Keratinocyte (primary cell): ENCODE results near the gene SHROOM1. TPM values are rescaled to one million over a fixed set of nuclear protein-coding genes. Genes with fewer than 3 reads are reported as not detected.
A peak's percentile ranks its signal among the peaks of the same experiment; 100 is the strongest.

Source experiments
- DNase-seq: peaks from one replicate; pipeline ENCODE4 v3.0.0-alpha.2; 2011; ENCODE audit warnings: low read depth, missing footprints, low spot score
- FAIRE-seq: peaks from 2 replicates; lab custom pipeline; 2011; peaks lifted over from hg19 to GRCh38; lab: Jason Lieb, UNC
- H2AFZ ChIP-seq: 2 replicates; pipeline ENCODE4 v1.6.0; 2012; ENCODE audit warnings: low read length, control low read depth, inconsistent platforms; ENCODE audit not compliant: control insufficient read depth
- H3K27ac ChIP-seq: 2 replicates; pipeline ENCODE4 v1.5.1; 2011; ENCODE audit warnings: low read length; ENCODE audit not compliant: control insufficient read depth, insufficient read depth
- H3K27me3 ChIP-seq: 3 replicates; pipeline ENCODE4 v1.6.0; 2011; ENCODE audit warnings: low read length; ENCODE audit not compliant: control insufficient read depth, insufficient read depth; ENCODE audit errors: extremely low read depth
- H3K36me3 ChIP-seq, 2 experiments: 2 replicates in 1 of 2; 3 replicates in 1 of 2; pipeline ENCODE4 v1.5.1; 2011; ENCODE audit warnings: low read length in 2 of 2, mild to moderate bottlenecking in 1 of 2; ENCODE audit not compliant: control insufficient read depth in 2 of 2, insufficient read depth in 2 of 2; ENCODE audit errors: extremely low read depth in 1 of 2
- H3K4me1 ChIP-seq: 3 replicates; pipeline ENCODE4 v1.5.1; 2011; ENCODE audit warnings: low read length; ENCODE audit not compliant: control insufficient read depth, insufficient read depth; ENCODE audit errors: extremely low read depth
- H3K4me2 ChIP-seq: 3 replicates; pipeline ENCODE4 v1.6.0; 2011; ENCODE audit warnings: low read depth, low read length; ENCODE audit not compliant: control insufficient read depth, insufficient read depth; ENCODE audit errors: extremely low read depth
- H3K4me3 ChIP-seq, 3 experiments: fragments of 200-600 bp in 1 of 3; sonication (generic) in 1 of 3; 2 replicates in 2 of 3; 3 replicates in 1 of 3; pipeline ENCODE4 v1.5.1; 2011 to 2016; ENCODE audit warnings: low read length in 3 of 3, mild to moderate bottlenecking in 3 of 3, control low read depth in 2 of 3, inconsistent platforms in 1 of 3, low read depth in 1 of 3, mixed read lengths in 1 of 3, mixed run types in 1 of 3, moderate library complexity in 1 of 3; ENCODE audit not compliant: control insufficient read depth in 2 of 3, insufficient read depth in 2 of 3; ENCODE audit errors: extremely low read depth in 1 of 3
- H3K79me2 ChIP-seq: 2 replicates; pipeline ENCODE4 v1.6.0; 2012; ENCODE audit warnings: low read length; ENCODE audit not compliant: control insufficient read depth, insufficient read depth
- H3K9ac ChIP-seq: 3 replicates; pipeline ENCODE4 v1.6.0; 2011; ENCODE audit warnings: low read length; ENCODE audit not compliant: control insufficient read depth, insufficient read depth; ENCODE audit errors: extremely low read depth
- H3K9me1 ChIP-seq: 3 replicates; pipeline ENCODE4 v1.6.0; 2011; ENCODE audit warnings: low read length; ENCODE audit not compliant: control insufficient read depth, insufficient read depth; ENCODE audit errors: extremely low read depth
- H3K9me3 ChIP-seq: 2 replicates; pipeline ENCODE4 v1.5.1; 2012; ENCODE audit warnings: low read depth, low read length; ENCODE audit not compliant: control insufficient read depth
- H4K20me1 ChIP-seq: 3 replicates; pipeline ENCODE4 v1.6.0; 2011; ENCODE audit warnings: low read length; ENCODE audit not compliant: control insufficient read depth, insufficient read depth; ENCODE audit errors: extremely low read depth
- EZH2 ChIP-seq: IDR thresholded peaks from one replicate; pipeline ENCODE4 v1.6.1; 2012; ENCODE audit warnings: inconsistent platforms, mild to moderate bottlenecking, low read length, moderate library complexity
- dilution Hi-C: fragments of 300-500 bp; cut with MboI; formaldehyde crosslinking; loops from one replicate; pipeline ENCODE4 v1.7.0; 2020; ENCODE audit warnings: low sequenced_read_pairs; ENCODE audit not compliant: extremely low pct_ligation_motif_present
- polyA plus RNA-seq, 5 experiments: library from polyadenylated mRNA; depleted of rRNA in 3 of 5; stranded (reverse) in 3 of 5; stranded (forward) in 1 of 5; unstranded in 1 of 5; fragments of >200 nt; gene quantifications; 1 replicate in 1 of 5; 2 replicates in 3 of 5; 3 replicates in 1 of 5; pipeline versions ENCODE4 v1.2.1 to v1.2.3, GENCODE V29; 2011 to 2012; ENCODE audit warnings: missing spikeins in 2 of 5, low read depth in 1 of 5, low replicate concordance in 1 of 5
- TF ChIP-seq, protein P1 (sequence below), 3 experiments: IDR thresholded peaks in 1 of 3; conservative IDR thresholded peaks in 1 of 3; optimal IDR thresholded peaks in 1 of 3; 2 replicates in 2 of 3; 3 replicates in 1 of 3; pipeline versions ENCODE3 to v1.5.1; 2011; ENCODE audit warnings: low read length in 3 of 3, mild to moderate bottlenecking in 3 of 3, moderate library complexity in 2 of 3, control low read depth in 1 of 3, inconsistent platforms in 1 of 3; ENCODE audit not compliant: insufficient read depth in 2 of 3; ENCODE audit errors: extremely low read depth in 1 of 3

SHROOM1 gene
- polyA plus RNA-seq, 1 donor (not counting 4 experiments of a cell fraction or from before 2014, with no cell fraction given), result 0.25 TPM

DNA sequence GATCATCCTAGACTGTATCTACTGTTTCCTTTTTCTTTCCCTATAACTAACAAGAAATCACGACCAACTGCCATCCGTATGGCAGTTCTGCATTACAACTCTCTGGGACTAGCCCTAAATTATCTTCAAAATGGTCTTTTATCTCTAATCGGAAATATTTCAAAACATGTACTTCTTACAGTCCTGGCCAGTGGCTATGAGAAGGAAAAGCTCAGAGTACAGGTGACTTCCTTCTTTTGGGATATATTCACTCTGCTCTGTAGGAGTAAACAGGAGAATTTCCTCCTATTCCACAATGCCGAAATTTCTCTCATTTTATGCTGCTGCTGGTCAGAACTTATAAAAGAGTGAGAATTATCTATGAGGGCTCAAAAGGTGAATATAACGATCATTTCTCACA, 51.6 kb downstream of the SHROOM1 start:
- H3K9me3 ChIP-seq, result no peaks in the 10 kb centered on the region
- no peaks in the 10 kb centered on the region for H3K36me3 ChIP-seq
- no peaks in the 10 kb centered on the region for H3K9me1 ChIP-seq
- H2AFZ ChIP-seq, result no peak overlapping the region
- H3K4me1 ChIP-seq, result peaks cover 39% of the 10 kb centered on the region
- no peak overlapping the region for H3K27ac ChIP-seq
- no peaks in the 10 kb centered on the region for H4K20me1 ChIP-seq
- H3K4me2 ChIP-seq, result no peak overlapping the region
- no peak for FAIRE-seq
- peaks cover 22% of the 10 kb centered on the region for H3K79me2 ChIP-seq
- dilution Hi-C loops, result no loop called here
- H3K4me3 ChIP-seq, result no peak overlapping the region
- no peak for DNase-seq
- H3K9ac ChIP-seq, result no peak overlapping the region
- no peaks in the 10 kb centered on the region for H3K27me3 ChIP-seq
- TF ChIP-seq EZH2, result no peak
- TF ChIP-seq, protein P1, sequence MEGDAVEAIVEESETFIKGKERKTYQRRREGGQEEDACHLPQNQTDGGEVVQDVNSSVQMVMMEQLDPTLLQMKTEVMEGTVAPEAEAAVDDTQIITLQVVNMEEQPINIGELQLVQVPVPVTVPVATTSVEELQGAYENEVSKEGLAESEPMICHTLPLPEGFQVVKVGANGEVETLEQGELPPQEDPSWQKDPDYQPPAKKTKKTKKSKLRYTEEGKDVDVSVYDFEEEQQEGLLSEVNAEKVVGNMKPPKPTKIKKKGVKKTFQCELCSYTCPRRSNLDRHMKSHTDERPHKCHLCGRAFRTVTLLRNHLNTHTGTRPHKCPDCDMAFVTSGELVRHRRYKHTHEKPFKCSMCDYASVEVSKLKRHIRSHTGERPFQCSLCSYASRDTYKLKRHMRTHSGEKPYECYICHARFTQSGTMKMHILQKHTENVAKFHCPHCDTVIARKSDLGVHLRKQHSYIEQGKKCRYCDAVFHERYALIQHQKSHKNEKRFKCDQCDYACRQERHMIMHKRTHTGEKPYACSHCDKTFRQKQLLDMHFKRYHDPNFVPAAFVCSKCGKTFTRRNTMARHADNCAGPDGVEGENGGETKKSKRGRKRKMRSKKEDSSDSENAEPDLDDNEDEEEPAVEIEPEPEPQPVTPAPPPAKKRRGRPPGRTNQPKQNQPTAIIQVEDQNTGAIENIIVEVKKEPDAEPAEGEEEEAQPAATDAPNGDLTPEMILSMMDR (optimal IDR thresholded peaks at IDR 0.05 in 1 of 3, IDR thresholded peaks at IDR 0.05 in 1 of 3, conservative IDR thresholded peaks at IDR 0.05 in 1 of 3; ENCODE audit: extremely low read depth in 1 of 3, insufficient read depth in 2 of 3, low read length in 3 of 3), result no peak

DNA sequence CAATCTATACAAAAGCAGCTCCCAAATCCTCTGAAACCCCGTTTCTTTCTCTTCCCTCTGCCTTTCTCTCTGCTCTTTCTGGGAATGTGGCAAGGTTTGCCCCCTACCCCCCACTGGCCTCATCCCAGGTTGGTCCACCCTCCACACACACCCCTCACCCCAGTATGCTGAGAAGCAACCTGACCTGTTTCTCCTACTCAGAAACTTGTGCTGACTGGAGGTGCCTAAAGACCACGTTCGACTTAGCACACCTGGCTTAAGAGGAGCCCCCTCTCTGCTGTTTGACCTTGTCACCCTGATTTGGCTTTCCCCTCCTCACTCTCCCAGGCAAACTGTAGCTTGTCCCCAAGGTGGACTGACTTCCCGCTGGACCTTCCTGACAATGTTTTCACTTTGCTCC, 52.3 kb downstream of the SHROOM1 start:
- peaks cover 37% of the 10 kb centered on the region for H3K4me1 ChIP-seq
- no peak overlapping the region for H3K4me3 ChIP-seq
- H3K79me2 ChIP-seq, result peaks cover 29% of the 10 kb centered on the region
- dilution Hi-C loops, result no loop called here
- no peak for DNase-seq
- no peaks in the 10 kb centered on the region for H3K36me3 ChIP-seq
- TF ChIP-seq EZH2, result no peak
- TF ChIP-seq, protein P1 (optimal IDR thresholded peaks at IDR 0.05 in 1 of 3, IDR thresholded peaks at IDR 0.05 in 1 of 3, conservative IDR thresholded peaks at IDR 0.05 in 1 of 3; ENCODE audit: extremely low read depth in 1 of 3, insufficient read depth in 2 of 3, low read length in 3 of 3), result no peak
- H3K4me2 ChIP-seq, result peak overlapping the region; percentile 72
- peak overlapping the region; percentile 4 for H2AFZ ChIP-seq
- no peak overlapping the region for H3K27ac ChIP-seq
- no peak for FAIRE-seq
- no peaks in the 10 kb centered on the region for H4K20me1 ChIP-seq
- H3K9ac ChIP-seq, result no peak overlapping the region
- no peaks in the 10 kb centered on the region for H3K9me1 ChIP-seq
- no peaks in the 10 kb centered on the region for H3K9me3 ChIP-seq
- H3K27me3 ChIP-seq, result no peaks in the 10 kb centered on the region
